Measurements from ENCODE around the gene KCNQ5.

GRCh38 chr6:72930556-72931132 is 308.8 kb downstream of the KCNQ5 start:
- no peak for TF ChIP-seq EZH2 (IDR thresholded peaks at IDR 0.05)
- TF ChIP-seq, protein P1, sequence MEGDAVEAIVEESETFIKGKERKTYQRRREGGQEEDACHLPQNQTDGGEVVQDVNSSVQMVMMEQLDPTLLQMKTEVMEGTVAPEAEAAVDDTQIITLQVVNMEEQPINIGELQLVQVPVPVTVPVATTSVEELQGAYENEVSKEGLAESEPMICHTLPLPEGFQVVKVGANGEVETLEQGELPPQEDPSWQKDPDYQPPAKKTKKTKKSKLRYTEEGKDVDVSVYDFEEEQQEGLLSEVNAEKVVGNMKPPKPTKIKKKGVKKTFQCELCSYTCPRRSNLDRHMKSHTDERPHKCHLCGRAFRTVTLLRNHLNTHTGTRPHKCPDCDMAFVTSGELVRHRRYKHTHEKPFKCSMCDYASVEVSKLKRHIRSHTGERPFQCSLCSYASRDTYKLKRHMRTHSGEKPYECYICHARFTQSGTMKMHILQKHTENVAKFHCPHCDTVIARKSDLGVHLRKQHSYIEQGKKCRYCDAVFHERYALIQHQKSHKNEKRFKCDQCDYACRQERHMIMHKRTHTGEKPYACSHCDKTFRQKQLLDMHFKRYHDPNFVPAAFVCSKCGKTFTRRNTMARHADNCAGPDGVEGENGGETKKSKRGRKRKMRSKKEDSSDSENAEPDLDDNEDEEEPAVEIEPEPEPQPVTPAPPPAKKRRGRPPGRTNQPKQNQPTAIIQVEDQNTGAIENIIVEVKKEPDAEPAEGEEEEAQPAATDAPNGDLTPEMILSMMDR (IDR thresholded peaks at IDR 0.05): no peak
- TF ChIP-seq EZH2phosphoT487 (IDR thresholded peaks at IDR 0.05): no peak
